WERI-Rb-1 (cell line): ENCODE results near the gene OSM.
A peak's percentile ranks its signal among the peaks of the same experiment; 100 is the strongest.

ENCODE experiments used
- DNase-seq: peaks from one replicate; pipeline ENCODE4 v3.0.0-alpha.2; 2020
- H3K27ac ChIP-seq: fragments of 250-450 bp; sonication (Bioruptor Pico); 2 replicates; pipeline ENCODE4 v1.5.1; 2020; ENCODE audit warnings: mild to moderate bottlenecking, moderate library complexity
- H3K27me3 ChIP-seq: fragments of 250-450 bp; sonication (Bioruptor Pico); 2 replicates; pipeline ENCODE4 v1.5.1; 2021; ENCODE audit warnings: mild to moderate bottlenecking, low read depth, moderate library complexity; ENCODE audit not compliant: insufficient read depth, severe bottlenecking
- H3K36me3 ChIP-seq: fragments of 250-450 bp; sonication (Bioruptor Pico); 2 replicates; pipeline ENCODE4 v1.5.1; 2020; ENCODE audit warnings: mild to moderate bottlenecking, moderate library complexity
- H3K4me3 ChIP-seq: 2 replicates; pipeline ENCODE4 v1.5.1; 2011; ENCODE audit warnings: low read depth, mild to moderate bottlenecking, control low read depth, low read length
- H3K9me3 ChIP-seq: fragments of 250-450 bp; sonication (Bioruptor Pico); 2 replicates; pipeline ENCODE4 v1.5.1; 2021; ENCODE audit warnings: mild to moderate bottlenecking, moderate library complexity; ENCODE audit not compliant: severe bottlenecking
- TF ChIP-seq, protein P1 (sequence below): IDR thresholded peaks from 2 replicates; pipeline ENCODE4 v1.5.1; 2011; ENCODE audit warnings: low read depth, mild to moderate bottlenecking, control low read depth, inconsistent platforms, low read length

The OSM gene

DNA sequence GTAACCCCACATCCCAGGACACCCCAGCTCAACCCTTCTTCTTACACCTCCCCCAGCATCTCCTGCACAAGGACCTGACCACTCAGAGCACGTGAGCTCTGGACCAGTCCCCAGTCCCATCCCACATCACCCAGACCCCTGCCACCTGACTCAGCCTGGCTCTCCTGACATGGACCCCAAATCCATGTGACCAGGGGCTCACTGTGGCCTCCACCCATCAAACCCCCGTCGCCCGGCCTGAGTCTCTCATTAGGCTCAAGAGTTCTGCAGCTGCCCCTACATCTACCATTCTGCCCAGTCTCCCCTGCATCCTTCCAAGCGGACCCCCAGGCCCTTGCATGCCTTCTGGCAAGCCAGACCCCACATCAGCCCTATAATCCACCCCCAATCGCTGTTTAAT is 18.2 kb downstream of the OSM start:
- DNase-seq = no peak
- TF ChIP-seq, protein P1, sequence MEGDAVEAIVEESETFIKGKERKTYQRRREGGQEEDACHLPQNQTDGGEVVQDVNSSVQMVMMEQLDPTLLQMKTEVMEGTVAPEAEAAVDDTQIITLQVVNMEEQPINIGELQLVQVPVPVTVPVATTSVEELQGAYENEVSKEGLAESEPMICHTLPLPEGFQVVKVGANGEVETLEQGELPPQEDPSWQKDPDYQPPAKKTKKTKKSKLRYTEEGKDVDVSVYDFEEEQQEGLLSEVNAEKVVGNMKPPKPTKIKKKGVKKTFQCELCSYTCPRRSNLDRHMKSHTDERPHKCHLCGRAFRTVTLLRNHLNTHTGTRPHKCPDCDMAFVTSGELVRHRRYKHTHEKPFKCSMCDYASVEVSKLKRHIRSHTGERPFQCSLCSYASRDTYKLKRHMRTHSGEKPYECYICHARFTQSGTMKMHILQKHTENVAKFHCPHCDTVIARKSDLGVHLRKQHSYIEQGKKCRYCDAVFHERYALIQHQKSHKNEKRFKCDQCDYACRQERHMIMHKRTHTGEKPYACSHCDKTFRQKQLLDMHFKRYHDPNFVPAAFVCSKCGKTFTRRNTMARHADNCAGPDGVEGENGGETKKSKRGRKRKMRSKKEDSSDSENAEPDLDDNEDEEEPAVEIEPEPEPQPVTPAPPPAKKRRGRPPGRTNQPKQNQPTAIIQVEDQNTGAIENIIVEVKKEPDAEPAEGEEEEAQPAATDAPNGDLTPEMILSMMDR = no peak
- no peaks in the 10 kb centered on the region for H3K9me3 ChIP-seq
- H3K4me3 ChIP-seq = no peak overlapping the region
- H3K27ac ChIP-seq = no peak overlapping the region
- H3K36me3 ChIP-seq = peaks cover 3% of the 10 kb centered on the region; the same call in 1 of the 2 replicates
- no peaks in the 10 kb centered on the region for H3K27me3 ChIP-seq

DNA sequence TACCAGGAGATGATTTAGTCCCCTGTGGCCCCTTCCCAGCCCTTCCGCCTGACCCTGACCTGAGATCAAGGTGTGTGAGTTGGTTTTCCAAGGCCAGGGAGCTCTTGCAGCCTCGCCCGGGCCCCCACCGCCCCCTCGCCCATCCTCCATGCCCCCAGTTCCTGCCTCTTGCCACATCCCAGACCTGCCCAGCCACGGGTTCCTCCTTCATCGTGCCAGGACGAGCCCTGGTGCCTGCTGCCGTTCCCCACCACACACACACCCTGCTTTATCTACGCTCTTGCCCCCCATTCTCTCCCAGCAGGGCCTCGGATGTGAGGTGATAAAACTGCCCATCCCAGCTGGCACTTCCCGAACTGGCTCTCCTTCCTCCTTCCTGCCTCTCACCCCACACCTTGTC is 18.7 kb downstream of the OSM start:
- Histone ChIP-seq H3K4me3 (no peak overlapping the region), H3K36me3 (peaks cover 8% of the 10 kb centered on the region; the same call in 1 of the 2 replicates), H3K27ac (no peak overlapping the region), H3K27me3 (no peaks in the 10 kb centered on the region), H3K9me3 (no peaks in the 10 kb centered on the region)
- TF ChIP-seq, protein P1 = no peak
- DNase-seq = no peak

DNA sequence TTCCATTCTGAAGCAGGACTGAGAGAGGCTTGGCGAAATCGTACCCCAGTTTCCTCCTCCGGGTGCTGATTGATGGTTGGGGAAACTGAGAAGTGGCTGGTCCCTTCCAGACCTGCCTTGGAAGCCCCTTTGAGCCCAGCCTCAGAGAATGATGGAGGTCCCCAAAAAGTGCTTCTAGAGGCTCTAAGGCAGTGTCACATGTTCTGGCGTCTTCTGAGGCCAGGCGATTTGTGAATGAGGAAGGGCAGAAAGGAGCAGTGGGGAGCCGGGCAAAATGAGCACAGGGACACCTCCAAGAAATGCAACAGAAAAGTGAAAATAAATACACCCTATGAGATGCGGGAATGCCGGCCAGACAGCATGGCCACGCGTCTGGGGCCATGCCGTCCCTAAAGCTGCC is 19.1 kb downstream of the OSM start:
- TF ChIP-seq, protein P1 = no peak
- H3K27me3 ChIP-seq = no peaks in the 10 kb centered on the region
- no peak overlapping the region for H3K4me3 ChIP-seq
- H3K27ac ChIP-seq = no peak overlapping the region
- H3K36me3 ChIP-seq = peaks cover 8% of the 10 kb centered on the region; the same call in 1 of the 2 replicates
- no peak for DNase-seq
- H3K9me3 ChIP-seq = no peaks in the 10 kb centered on the region

DNA sequence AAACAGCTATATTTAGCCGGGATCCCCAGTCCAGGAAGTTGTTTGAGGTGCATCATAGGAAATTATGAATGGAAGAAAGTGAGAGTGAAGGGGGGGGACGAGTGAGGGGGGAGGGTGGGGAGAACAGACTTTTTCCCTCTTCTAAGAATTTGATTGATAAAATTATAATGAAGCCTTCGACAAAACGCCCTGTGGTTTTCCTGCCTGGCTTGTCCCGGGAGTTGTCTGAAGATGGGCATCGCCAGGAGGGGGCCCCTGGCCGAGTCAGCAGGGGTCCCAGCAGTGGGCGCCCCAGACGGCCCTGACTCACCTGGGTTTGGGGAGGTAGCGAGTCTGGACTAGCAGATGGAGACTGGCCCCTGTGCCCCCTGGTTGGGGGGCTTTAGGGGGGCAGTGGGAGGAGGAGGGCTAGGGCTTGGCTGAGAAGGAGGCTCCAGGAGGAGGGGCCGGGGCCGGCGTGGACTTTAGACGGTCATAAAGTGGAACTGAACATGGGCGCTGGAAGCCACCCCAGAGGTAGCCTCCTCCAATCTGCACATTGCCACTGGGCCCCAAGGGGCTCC is 19.8 kb downstream of the OSM start:
- no peak for DNase-seq
- Histone ChIP-seq H3K27me3 (no peaks in the 10 kb centered on the region), H3K36me3 (peaks cover 8% of the 10 kb centered on the region; the same call in 1 of the 2 replicates), H3K9me3 (no peaks in the 10 kb centered on the region), H3K27ac (no peak overlapping the region; the same call in 1 of the 2 replicates), H3K4me3 (peak overlapping the region; percentile 70)
- TF ChIP-seq, protein P1 = 0 out of 2 replicates have a peak, but pooled peaks have one; percentile 7

DNA sequence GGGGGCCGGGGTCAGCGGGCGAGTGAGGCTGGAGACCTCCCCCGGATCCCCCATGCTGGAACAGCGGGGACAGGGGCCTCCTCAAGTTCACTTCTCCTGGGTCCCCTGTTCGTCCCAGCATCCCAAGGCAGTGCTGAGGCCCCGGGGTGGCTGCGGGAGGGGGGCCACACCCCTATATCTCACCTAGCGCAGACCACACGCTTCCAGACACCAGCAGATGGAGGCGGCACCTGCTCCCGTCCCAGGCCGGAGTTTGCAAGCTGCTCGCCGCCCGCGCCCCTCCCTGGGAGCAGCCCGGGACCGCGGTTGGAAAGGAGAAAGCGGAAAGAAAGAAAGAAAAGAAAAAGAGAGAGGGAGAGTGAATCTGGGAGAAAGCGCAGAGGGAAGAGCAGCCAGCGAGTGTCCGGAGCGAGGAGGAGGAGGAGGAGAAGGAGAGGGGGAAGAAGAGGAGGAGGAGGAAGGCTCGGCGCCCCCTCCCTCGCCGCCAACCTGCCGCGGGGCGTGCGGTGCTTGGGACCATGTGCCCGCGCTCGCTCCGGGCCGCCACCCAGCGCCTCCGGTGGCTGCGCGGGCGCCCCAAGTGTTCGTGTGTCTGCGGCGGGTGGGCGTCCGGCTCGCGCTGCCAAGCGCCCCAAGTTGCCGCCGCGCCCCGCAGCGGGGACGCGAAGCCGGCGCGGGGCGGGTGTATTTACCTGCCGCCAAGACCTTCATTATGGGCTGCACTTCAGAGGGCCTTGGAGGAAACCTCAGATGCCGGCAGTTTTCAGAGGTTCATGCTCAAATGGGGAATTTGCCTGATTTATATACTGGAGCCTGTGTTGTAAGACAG is 20.5 kb downstream of the OSM start, which contains the start of gene LIF:
Gene LIF, minus strand, starts transcription at position 775 of the 829 bp plus-strand sequence. Its CDS starts 64 bp downstream, at position 711.
- DNase-seq = peak; percentile 57
- peaks cover 8% of the 10 kb centered on the region; the same call in 1 of the 2 replicates for H3K36me3 ChIP-seq

More for the DNA sequence above, 20.5 kb downstream of the OSM start, which contains the start of gene LIF:
- peak within 1 kb of the TSS; percentile 70 for H3K4me3 ChIP-seq
- no peaks in the 10 kb centered on the region for H3K27me3 ChIP-seq
- H3K9me3 ChIP-seq = no peaks in the 10 kb centered on the region
- peak within 1 kb of the TSS; percentile 60 for H3K27ac ChIP-seq
- TF ChIP-seq, protein P1 = 0 out of 2 replicates have a peak, but pooled peaks have one; percentile 36
